ENCODE data around the gene EIF5AL1.
A peak's percentile ranks its signal among the peaks of the same experiment; 100 is the strongest.
"Not testable (repeated sequence)": the region's sequence is repeated elsewhere in the genome, so short reads cannot be mapped to it uniquely, and the experiment has no call there.

EIF5AL1 gene

GRCh38 chr10:79487296-79488194 lies 24.8 kb upstream of the EIF5AL1 start:
- DNase-seq (ENCODE audit: low spot score) = peak; percentile 33

DNA sequence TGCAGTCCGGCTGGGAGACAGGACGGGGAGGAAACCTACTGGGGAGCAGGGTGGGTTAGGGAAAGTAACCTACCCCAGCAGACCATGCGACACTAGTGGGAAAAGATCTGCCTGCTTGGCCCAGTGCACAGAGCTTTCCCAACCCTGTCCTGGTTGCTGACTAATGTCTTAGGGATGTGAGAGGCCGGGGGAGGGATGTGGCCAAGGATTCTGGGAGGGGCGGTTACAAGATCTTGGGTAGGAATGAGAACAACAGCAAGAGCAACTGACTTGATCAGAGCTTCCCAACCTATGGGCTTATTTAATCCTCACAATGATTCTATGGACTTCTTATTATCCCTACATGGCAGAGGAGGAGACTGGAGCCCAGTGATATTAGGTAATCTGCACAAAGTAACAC lies 24.0 kb upstream of the EIF5AL1 start:
- peak; percentile 5 for DNase-seq (ENCODE audit: low spot score)

DNA sequence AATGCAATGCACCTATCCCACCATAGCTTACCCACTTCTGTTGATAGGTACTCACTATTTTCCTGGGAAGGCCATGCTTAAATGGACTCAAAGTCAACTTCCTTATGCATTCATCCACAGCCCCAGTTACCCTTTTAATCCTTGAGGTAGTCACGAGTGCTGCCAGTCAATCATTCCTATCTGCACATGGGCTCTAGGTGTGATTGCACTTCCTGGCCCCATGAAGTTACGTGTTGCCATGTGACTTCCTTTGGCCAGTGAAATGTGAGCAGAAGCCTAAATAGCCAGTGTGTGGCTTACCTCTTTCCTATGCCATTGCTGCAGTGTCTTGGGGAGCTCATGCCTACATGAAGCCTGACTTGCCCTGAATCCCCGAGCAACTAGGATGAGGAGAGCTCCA lies 23.5 kb upstream of the EIF5AL1 start:
- no peak for DNase-seq (ENCODE audit: low spot score)

- DNase-seq (ENCODE audit: low spot score) = no peak
These were observed 21.8 kb upstream of the EIF5AL1 start for GRCh38 chr10:79490400-79491142.

DNA sequence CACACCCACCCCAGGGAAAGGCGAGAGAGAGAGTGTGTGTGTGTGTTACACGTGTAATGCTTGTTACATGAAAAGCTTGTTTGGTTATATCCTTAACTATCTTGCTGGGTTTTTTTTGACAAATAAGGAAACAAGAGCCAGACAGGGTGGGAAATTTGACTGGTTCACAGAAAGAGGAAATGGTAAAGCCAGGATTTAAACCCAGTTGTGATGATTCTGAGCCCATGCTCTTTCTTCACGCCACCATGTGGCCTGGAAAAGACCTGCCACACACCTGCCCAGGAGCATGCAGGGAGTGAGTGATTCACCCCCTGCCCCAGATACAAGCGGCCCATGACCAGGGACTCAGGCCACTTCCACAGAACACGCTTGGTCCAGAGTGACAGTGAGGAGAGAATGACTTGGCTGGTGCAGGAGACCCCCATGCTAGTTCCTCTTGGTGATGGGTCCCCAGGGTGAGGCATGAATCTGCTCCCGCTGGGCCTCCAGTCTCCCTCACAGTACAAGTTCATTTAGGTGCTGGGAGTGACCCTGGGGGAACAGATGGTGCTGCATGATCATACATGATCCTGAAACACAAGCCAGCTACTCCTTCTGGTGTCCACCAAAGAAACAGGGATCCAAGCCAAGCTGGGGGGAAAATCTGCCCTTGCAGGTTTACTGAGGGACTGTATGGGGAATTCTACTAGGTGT lies 21.0 kb upstream of the EIF5AL1 start:
- no peak for DNase-seq (ENCODE audit: low spot score)

DNA sequence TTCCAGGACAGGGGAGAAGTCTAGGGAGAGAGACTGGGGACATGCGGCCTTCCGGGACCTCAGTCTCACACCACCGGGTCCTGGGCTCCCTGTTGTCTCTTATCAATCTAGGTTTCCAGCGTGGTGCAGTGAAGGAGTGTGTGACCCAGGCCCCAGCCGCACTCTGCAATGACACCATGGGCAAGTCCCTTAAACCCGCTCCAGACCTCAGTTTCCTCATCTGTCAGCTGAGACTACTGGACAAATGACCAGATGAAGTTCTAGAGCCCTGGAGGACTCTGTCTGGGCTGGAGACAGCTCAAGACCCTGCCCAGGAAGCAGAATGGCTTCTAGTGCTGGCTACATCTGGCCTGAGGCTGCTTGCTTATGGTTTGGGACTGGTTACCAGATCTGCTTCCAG lies 20.1 kb upstream of the EIF5AL1 start:
- no peak for DNase-seq (ENCODE audit: low spot score)

DNA sequence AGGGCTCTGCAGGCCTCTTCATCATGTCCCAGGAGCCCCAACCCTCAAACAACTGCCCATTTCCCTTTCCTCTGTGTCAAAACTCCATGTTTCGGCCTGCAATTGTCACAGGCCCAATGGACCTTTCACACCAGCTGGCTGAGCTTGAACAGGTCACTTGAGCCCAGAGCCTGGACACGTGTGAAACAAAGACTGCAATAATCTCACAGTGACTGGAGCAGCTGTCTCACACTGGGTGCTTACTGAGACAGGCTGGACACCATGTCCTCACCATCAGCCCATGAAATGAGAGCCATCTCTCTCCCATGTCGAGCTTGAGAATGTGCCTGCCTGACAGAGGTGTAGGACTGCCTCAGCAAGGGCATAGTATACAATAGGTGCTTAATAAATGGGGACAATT lies 19.5 kb upstream of the EIF5AL1 start:
- no peak for DNase-seq (ENCODE audit: low spot score)

- no peak for DNase-seq (ENCODE audit: low spot score)
These were observed 18.5 kb upstream of the EIF5AL1 start for GRCh38 chr10:79493806-79494205.

DNA sequence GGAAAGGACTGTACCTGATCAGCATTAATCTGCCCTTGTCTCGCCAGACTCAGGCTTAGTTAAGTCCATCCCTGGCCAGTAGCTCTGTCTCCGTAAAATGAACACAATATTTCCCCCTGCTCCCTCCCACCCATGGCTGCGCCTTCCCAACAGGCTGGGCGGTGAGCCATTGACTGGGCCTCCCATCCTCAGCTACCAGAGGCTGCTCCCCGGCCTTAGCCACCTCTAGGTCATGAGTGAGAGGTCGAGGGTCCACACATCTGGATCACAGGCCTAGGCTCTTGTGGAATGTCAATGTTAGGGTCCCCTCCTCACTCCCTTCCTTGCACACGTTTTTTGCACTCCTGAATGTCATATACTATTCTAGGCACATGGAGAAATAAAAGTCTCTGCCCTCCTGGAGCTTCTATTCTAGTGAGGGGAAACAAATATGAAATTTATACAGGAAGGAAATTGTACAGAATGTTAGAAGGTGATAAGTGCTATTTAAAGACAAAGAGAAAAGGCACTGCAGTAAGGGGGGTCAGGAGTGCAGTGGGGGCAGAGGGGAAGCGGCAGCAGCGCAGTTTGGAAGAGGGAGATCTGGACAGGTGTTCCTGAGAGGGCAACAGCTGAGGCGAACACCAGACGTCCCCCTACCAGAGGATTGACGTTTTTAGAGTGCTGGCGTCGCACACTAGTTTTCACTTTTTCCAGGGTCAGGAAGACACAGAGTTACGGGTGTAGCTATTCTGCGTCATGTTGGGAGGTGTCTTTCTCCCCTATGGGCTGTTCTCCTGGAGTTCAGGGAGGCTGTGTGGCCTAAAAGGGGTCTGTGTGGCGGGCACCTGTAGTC lies 17.2 kb upstream of the EIF5AL1 start:
- no peak for DNase-seq (ENCODE audit: low spot score)

DNA sequence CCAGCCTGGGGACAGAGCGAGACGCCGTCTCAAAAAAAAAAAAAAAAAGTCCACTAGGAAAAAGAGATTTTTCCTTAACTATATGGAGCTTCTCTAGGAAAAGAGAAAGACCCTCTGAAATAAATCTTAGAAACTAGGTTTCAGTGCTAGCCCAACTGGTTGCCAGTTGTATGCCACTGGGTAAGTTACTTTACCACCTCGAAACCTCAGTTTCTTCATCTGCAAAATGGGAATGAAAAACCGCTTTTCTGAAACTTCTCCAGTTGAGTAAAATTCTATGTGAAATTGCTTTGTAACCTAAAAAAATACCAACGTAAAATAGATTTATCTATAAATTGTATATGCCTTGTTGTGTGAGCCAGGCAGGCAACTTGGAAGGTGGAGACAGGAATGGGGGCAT lies 16.5 kb upstream of the EIF5AL1 start:
- no peak for DNase-seq (ENCODE audit: low spot score)

DNA sequence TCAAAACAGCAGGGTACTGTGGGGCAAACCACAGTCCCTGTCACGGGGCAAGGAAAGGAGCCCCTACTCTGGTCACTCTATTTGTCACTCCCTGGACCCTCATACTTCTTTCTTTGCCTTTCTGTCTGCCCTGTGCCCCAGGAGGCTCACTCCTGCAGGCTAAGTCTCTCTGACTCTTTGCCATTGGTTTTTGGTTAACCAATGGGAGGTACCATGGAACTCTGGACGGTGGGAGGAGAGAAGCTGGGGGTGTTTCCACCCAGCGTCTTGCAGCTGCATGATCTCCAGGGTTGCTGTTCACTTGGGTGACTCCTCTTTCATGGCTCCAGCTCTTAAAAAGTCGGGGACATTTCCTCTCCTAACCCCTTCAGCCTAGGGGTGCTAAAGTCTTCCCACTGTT lies 15.4 kb upstream of the EIF5AL1 start:
- DNase-seq (ENCODE audit: low spot score) = no peak

DNA sequence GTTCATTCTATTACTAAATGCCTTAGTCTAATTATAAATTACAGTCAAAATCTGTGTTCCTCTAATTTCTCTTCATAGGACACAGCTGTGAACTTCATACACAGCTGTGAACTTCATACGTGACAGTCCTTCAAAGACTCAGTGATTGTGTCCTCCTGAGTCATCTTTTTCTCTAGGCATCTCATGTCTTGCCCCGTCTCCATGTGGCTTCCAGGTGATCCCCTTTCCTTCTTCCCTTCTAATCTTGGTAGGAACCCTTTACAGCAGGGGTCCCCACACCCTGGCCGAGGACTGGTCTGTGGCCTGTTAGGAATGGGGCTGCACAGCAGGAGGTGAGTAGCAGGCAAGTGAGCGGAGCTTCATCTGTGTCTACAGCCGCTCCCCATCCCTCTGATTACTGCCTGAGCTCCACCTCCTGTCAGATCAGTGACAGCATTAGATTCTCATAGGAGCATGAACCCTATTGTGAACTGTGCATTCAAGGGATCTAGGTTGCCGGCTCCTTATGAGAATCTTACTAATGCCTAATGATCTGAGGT lies 14.0 kb upstream of the EIF5AL1 start:
- DNase-seq (ENCODE audit: low spot score) = no peak

- DNase-seq (ENCODE audit: low spot score) = no peak
These were observed 9.6 kb upstream of the EIF5AL1 start for GRCh38 chr10:79502561-79503309.

DNA sequence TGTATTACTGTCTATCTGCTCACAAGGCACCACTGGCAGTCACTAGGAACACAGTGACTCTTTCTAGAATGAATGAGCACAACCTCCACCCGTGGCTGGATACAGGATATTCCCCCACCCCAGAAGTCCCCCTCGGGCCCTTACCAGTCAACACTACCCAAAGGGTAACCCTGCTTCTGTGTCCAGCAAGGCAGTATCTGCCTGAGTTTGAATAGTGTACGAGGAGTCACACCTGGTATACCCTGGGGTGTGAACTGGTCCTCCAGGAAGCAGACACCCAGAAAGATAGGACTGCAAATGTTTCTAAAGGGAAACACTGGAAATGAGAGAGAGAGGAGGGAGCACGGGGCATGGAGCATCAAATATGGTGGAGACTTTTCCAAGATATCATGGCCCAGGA lies 8.5 kb upstream of the EIF5AL1 start:
- not testable (repeated sequence) for DNase-seq (ENCODE audit: low spot score)

DNA sequence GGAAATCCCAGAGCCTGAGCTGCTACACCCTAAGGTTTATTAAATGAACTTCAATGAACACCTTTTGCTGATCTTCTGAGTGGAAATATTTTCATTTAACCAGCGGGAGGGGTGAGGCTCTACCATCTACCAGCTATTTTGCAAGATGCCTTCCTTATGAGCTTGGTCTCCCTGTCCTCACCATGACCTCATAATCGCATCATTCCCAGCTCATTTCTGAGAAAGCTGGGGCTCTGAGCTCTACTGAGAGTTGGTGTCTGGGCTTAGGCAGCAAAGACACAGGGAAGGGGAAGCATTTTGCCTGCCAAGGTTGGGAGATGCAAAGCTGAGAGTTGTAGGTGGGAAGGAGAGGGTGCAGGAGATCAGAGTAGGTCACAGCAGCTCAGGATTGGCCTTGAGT lies 7.8 kb upstream of the EIF5AL1 start:
- DNase-seq (ENCODE audit: low spot score) = not testable (repeated sequence)

DNA sequence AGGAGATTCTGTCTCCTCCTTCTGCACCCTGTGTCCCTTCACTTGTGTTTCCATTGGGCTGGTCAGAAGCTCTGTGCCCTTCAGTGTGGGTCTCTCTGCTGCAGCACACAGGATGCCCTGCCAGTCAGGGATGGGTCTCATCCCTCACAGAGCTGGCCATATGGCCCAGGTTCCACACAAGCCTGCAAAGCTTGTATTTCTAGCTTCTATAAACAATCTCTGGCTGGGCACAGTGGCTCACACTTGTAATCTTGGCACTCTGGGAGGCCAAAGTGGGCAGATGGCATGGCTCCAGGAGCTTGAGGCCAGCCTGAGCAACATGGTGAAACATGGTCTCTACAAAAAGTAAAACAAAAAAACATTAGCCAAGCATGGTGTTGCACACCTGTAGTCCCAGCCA lies 7.0 kb upstream of the EIF5AL1 start:
- not testable (repeated sequence) for DNase-seq (ENCODE audit: low spot score)

DNA sequence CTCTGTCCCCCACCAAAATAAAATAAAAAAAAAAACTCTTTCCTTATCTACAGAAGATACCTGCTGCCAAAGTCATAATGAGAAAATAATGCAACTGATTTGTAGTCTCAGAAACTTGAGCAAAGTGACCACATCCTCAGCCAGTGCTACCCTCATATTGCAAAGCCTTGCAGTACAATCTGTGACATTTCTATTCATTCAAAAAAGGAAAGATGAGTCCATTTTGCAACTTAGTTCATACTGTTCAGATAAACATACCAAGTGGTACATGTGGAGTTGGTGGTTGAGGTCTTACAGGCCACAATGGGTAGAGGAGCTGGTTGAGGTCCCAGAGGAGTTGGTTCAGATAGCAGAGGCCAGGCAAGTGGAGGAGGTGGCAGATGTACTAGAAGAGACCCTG lies 6.5 kb upstream of the EIF5AL1 start:
- DNase-seq (ENCODE audit: low spot score) = no peak

- DNase-seq (ENCODE audit: low spot score) = no peak
These were observed 4.7 kb upstream of the EIF5AL1 start for GRCh38 chr10:79507440-79508167.

GRCh38 chr10:79508245-79508644 lies 4.1 kb upstream of the EIF5AL1 start:
- DNase-seq (ENCODE audit: low spot score) = not testable (repeated sequence)

DNA sequence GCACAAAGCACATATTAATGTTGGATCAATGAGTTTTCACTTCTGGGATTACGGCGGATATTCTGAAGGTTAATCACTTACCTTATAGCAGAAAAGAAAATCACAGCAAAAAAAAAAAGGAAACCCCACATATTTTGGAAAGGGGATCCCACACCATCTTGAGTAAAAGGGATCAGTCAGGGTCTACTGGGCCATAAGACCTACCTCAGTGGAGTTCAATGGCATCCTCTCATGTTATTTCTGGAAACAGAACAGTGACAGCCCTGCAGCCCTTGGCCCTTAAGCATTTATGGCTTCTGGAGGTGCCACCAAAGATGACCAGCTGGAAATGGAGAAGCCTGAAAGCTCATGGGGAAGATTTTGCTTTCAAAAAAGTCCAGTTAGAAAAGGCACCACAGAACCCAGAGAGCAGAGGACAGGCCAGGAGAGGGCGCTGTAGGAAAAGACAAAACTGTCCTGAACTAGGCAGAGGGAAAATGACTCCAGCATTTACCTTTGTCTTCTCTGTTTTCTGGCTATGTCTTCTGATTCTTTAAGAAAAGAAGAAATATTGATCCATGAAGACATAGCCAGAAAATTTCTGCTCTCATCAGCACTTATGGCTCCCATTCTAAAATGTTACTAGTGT lies 2.9 kb upstream of the EIF5AL1 start:
- not testable (repeated sequence) for DNase-seq (ENCODE audit: low spot score)
